ENCODE results near the gene MAP3K14. TPM values are rescaled to one million over a fixed set of nuclear protein-coding genes. Genes with fewer than 3 reads are reported as not detected.

MAP3K14 gene
- total RNA-seq, 1 donor from 2014 or later = 9.9 TPM

DNA sequence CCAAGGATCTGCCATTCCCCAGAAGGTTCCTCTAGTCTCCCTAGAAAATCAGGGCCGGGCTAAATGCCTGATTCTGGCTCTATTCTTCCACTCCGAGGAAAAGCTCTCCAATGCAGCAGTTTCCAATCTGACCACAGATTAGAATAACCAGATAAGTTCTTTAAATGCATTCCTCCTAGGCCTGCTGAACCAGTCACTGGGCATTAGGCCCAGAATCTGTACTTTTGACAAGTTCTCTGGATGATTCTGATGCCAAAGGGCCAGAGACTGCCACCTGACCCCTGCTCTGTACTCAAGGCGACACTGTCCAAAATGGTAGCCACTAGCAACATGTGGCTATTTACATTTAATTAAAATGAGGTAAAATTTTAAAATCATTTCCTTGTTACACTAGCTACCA lies 22.3 kb downstream of the MAP3K14 start:
- peaks cover 10% of the 10 kb centered on the region for H3K36me3 ChIP-seq
- intact Hi-C loops (cut with DNase I) = no loop called here
- peaks cover 98% of the 10 kb centered on the region for H3K4me1 ChIP-seq

GRCh38 chr17:45293413-45294211 lies 23.2 kb downstream of the MAP3K14 start:
- H3K36me3 ChIP-seq = peaks cover 18% of the 10 kb centered on the region
- ATAC-seq = peak; percentile 84
- no peak overlapping the region for H3K4me3 ChIP-seq
- no peak for TF ChIP-seq CTCF (IDR thresholded peaks at IDR 0.05)
- no peaks in the 10 kb centered on the region for H3K27me3 ChIP-seq
- peaks cover 97% of the 10 kb centered on the region for H3K4me1 ChIP-seq
- no peaks in the 10 kb centered on the region for H3K9me3 ChIP-seq
- intact Hi-C loops (cut with DNase I) = no loop called here
- peak overlapping the region; percentile 73 for H3K27ac ChIP-seq
- peak; percentile 83 for DNase-seq

More for the DNA sequence above, 22.3 kb downstream of the MAP3K14 start:
- ATAC-seq (peak; percentile 53), DNase-seq (no peak)
- no peak for TF ChIP-seq CTCF (IDR thresholded peaks at IDR 0.05)
- Histone ChIP-seq H3K27me3 (no peaks in the 10 kb centered on the region), H3K27ac (peak overlapping the region; percentile 73), H3K4me3 (no peak overlapping the region), H3K9me3 (no peaks in the 10 kb centered on the region)

DNA sequence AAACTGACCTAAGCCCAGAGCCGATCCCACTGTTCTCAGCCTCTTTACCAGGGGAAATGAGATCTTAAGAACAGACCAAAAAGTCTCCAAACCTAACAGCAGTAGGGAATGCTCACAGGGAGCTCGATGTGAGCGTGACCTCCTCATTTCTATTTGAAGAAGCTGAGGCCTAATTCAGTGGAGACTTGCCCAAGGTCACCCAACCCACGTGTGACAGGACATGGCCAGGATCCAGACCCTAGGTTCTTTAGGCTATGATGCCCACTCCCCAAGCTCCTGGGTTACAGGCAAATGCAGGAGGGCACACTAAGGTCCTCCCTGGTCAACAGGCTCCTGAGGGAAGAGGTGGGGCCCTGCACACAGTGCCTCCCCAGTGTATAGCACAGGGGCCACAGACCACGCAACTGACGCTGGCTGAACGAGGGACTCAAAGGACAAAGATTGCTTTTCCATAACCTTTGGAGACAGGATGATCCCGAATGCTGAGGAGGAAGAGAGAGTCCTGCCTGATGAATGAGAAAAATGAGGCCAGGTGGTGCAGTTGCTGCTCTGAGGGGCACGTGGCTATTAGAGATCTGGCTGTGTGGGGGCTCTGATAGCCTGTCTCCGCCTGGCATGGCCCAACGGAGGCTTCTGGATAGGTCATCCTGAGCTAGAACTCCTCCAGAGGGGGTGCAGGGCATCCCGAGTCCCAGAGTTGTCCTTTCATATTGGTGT lies 24.0 kb downstream of the MAP3K14 start:
- H3K4me3 ChIP-seq = no peak overlapping the region
- DNase-seq (no peak), ATAC-seq (no peak)
- no peaks in the 10 kb centered on the region for H3K9me3 ChIP-seq
- H3K36me3 ChIP-seq = peaks cover 19% of the 10 kb centered on the region
- H3K4me1 ChIP-seq = peaks cover 97% of the 10 kb centered on the region
- TF ChIP-seq CTCF (IDR thresholded peaks at IDR 0.05) = no peak
- no peaks in the 10 kb centered on the region for H3K27me3 ChIP-seq
- intact Hi-C loops (cut with DNase I) = no loop called here
- peak overlapping the region; percentile 73 for H3K27ac ChIP-seq

DNA sequence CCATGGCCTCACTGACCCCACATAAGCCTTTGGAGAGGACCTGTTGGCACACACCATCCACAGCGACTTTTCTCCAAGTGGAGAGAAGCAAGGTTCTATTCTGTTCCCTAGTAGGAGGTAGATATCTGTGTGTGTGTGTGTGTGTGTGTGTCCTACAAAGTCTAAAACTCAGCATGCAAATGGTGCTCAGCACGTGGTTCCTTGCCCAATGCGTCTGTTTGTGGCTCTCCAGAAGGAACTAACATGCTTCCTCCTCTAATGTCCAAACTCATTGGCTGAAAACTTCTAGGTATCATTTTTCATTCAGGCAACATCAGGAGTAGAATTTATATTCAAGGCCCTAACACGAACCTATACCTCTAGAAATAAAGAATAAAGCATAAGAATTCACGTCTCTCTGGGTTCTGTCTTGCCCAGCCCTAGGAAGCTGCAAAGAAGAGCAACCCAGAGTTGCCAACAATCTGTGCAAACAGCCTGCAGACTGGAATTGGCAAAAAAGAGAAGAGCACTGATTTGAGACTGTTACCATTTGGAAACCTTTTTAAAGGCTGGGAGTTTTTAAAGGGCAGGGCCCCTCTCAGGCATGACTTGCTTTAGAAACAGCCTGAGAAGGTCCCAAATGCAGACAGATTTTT lies 25.5 kb downstream of the MAP3K14 start:
- Histone ChIP-seq H3K27me3 (no peaks in the 10 kb centered on the region), H3K4me3 (no peak overlapping the region), H3K4me1 (peaks cover 86% of the 10 kb centered on the region), H3K27ac (no peak overlapping the region), H3K36me3 (peaks cover 35% of the 10 kb centered on the region), H3K9me3 (no peaks in the 10 kb centered on the region)
- DNase-seq (no peak), ATAC-seq (peak; percentile 48)
- intact Hi-C loops (cut with DNase I) = no loop called here
- TF ChIP-seq CTCF (IDR thresholded peaks at IDR 0.05) = no peak

- intact Hi-C loops (cut with DNase I) = no loop called here
- H3K4me1 ChIP-seq = peaks cover 76% of the 10 kb centered on the region
- no peaks in the 10 kb centered on the region for H3K9me3 ChIP-seq
- H3K36me3 ChIP-seq = peaks cover 42% of the 10 kb centered on the region
- no peak for ATAC-seq
- no peak for TF ChIP-seq CTCF (IDR thresholded peaks at IDR 0.05)
- no peak for DNase-seq
- H3K27me3 ChIP-seq = no peaks in the 10 kb centered on the region
- H3K27ac ChIP-seq = no peak overlapping the region
- H3K4me3 ChIP-seq = no peak overlapping the region
Observed at GRCh38 chr17:45290269-45290765, 26.5 kb downstream of the MAP3K14 start.

All from upper lobe of right lung (tissue), 1 donor.